GM21723 (cell line): ENCODE data around the gene MRNIP.

Source experiments
- ATAC-seq: cut with Tn5 transposase; IDR thresholded peaks from one replicate; pipeline ENCODE4 v1.9.1; 2021; ENCODE audit warnings: mild to moderate bottlenecking, moderate library complexity; ENCODE audit not compliant: unreplicated experiment

Gene MRNIP

DNA sequence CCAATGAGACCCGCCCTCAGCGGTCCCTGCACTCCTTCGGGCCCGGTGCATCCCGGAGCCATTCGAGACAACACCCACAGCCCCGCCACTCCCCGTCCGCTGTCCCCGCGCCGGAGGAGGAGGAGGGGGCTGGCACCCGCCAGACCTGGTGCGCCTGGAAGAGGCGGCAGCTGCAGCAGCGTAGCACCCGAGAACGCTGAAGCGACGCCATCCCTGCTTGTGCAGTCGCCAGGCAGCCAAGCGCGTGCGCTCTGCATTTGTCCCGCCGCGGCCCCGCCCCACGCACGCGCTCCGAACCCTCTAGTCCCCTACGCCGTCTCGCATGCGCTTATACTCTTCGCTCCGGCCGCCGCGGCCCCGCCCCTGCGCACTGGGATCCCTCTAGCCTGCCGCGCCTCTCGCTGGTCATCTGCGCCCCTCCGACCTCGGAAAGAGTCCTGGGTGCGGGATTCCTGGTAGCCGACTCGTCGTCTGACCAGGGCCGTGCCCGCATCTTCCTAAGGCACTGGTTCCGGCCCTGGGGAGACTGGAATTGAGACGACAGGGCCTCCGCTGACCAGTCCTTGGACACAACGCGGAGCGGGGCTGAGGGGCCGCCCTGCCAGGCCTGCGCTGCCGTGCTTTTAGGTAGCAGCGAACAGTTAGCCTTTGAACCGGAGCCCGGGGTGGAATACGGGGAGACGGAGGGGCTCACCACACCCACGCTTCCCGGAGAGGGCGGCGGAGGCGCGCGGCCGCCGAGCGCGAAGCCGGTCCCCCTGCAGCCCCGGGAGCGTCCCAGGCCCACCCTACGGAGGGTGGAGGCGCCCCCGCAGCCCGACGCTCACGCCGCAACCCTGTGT is at the start of gene MRNIP:
TSS of gene MRNIP (minus strand) at position 232 of the 842 bp plus-strand sequence. CDS start at position 211, 21 bp downstream.
- ATAC-seq = peak; percentile 94

GRCh38 chr5:179907556-179908324 is 49.1 kb upstream of the MRNIP start, which contains the start of gene TBC1D9B:
TBC1D9B (minus strand) TSS chr5:179907897; CDS start chr5:179907821, 76 bp downstream.
- peak; percentile 90 for ATAC-seq

DNA sequence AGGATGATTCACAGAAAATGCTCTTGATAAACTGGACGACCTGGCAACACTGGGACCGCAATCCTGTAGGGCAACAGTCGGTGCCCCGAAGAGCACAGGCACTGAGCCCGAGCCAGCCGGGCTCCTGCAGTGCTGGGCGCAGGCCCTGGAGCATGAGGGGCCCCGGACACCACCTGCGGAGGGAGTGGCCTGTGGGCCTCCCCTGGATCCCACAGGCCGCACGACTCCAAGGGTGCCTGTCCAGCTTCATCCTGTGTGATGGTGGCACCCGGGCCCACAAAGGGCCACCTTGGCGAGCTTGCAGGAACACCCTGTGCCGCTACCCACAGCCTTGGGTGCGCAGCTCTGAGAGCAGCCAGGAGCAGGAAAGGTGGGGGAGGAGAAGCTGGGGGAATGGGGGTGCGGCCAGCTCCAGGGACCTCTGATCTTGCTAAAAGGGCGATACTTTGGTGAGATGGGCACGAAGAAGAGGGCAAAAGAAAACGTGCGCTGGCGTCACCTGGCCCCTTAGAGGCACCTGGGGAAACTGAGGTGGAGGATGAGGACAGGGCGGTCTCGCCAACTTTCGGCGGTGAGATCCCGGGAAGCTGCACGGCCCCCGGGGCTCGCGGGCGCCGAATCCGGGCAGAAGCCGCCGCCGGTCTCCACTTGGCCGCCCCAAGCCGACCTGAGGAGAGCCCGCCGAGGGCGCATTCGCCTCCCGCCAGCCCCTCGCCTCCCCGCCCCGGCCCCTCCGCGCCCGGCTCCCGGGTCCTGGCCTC is 48.4 kb upstream of the MRNIP start:
- peak; percentile 23 for ATAC-seq

DNA sequence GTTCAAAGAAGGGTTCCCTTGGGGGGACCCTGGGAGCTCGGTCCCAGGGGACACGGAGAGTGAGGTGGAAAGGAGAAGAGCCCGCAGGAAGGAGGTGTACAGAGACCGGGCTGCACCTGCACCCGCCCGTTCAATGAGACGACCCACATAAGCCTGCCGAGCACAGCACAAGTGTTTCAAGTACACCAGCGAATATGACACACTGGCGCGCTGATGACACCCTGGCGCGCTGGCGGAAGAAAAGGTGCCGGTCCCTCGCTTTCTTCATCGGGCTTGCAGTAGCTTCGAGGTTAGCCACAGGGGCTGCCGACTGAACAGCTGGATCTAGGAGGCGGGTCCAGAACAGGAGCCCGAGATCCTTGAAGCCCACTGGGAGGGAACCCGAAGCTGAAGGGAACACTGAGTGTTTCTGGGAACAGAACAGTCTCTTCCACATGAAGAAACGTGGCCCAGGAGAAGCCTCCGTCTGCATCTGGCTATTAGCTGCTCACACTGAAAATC is 47.7 kb upstream of the MRNIP start:
- ATAC-seq = no peak

DNA sequence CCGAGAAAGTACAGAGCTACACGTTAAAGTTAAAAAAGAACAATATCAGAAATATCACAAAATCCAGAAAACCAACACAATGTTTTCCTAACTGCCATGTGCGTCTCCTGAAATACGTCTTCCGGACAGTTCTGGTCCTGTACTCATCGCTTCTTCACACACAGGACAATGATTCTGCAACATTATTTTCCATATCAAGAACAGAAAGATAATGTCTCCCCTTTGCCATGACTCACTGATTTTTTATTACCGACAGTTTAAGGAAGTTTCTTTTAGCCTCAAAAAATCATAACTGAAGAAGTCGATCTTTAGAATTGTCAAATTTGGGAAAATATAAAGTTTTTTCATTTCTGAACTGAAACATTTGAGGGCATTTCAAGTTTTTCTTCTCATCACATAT is 46.5 kb upstream of the MRNIP start:
- ATAC-seq = no peak

DNA sequence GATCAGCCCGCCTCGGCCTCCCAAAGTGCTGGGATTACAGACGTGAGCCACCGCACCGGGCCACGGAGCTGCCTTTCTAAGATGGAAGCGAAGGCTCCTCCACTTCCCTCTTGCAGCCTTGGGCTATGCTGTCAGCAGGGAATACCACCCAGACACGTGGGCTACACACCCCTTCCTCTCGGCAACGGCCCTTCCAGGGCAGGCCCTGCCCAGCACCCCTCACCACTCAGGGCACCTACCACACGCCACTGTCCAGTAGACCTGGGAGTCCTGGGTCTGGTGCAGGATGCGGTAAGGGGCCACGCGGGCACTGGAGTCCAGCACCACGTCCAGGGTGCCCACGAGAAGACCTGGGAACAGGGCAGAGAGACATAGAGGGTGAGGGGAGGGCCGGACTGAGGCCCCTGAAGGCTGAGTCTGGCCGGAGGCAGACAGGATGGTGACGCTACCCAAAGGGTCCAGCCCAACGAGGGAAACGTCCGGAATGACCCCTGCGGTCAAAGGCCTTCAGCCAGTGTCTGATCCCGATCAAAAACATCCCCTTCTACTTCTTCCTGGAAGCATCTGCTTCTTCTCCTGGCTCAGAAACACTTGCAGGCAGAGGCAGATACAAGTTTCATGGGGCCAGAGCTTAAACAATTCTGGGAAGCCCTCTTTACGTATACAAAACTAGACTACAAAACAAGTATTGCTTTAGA is 46.0 kb upstream of the MRNIP start:
- ATAC-seq = no peak

GRCh38 chr5:179902763-179903158 is 44.1 kb upstream of the MRNIP start:
- ATAC-seq = no peak

DNA sequence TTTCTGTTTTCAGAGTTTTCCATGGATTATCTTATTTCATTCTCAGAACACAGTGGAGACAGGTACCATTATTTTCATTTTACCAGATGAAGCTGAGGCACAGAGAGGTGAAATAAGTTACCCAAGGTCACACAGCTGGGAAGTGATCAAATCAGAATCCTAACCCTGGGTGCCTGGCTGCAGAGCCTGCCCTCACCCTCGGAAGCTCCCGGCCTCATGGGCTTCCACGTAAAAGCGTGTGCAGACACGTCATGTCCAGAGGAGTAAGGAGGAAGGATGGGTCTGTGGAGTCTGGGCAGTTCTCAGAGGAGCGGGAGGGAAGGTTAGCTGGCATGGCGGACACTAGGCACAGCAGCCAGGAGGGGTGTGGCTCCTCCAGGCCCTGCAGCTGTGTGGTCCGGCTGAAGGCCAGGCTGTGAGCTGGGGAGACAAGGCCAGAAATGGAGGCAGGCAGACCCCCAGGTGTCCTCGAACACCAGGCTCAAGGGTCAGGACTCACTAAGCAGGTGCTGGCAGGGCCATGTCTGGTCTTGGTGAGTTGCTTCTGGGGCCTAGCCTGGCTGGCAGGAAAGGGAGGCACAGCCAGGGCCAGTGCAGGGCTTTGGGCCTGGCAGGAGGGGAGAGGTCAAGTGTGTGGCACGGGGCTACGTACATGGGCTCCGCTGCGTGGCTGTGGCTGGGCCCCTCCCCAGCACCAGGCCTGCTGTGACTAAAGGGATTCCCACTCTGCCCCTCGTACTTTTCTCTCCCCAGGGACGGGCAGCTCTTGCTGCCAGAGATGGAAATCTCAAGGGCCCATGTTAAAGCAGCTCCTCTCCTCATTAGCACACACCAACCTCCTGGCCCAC is 43.5 kb upstream of the MRNIP start:
- ATAC-seq = no peak

- no peak for ATAC-seq
Observed at GRCh38 chr5:179901462-179901861, 42.8 kb upstream of the MRNIP start.

- ATAC-seq = no peak
Observed at GRCh38 chr5:179900711-179901110, 42.1 kb upstream of the MRNIP start.

DNA sequence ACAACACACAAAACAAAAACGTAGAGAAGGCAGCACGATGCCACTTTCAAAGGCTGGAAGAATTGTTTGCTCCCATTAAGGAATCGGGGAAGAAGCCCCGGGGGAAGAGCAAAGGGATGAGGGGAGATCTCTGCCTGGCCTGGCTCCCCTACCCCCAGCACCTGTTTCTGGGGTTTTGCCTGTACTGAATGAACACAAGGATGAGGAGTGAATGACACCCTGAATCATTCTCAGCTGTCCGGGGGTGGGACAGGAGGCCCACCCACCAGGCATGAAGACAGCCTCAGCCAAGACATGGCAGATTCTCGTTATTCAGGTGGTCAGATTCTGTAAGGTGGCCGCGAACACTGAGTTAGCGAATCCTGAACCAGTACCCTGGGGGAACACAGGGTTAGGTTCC is 41.6 kb upstream of the MRNIP start:
- no peak for ATAC-seq

DNA sequence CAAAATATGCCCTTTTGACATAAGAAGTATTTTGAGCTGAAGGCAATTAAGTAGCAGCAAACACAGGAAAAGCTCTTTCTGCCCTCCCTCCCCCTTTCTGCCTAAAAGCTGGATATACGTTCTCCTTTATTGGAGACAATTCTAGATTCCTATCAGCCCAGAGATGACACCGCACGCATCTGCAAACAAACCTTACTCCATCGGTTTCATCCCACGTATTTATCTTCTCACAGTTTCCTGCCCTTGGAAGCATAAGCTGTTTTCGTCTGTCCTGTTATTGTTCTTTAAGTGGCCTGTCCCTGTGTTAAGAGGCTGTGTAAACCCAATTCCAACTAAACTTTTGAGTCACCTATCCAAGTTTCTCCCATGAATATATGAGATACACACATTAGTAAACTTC is 37.2 kb upstream of the MRNIP start:
- ATAC-seq = no peak

DNA sequence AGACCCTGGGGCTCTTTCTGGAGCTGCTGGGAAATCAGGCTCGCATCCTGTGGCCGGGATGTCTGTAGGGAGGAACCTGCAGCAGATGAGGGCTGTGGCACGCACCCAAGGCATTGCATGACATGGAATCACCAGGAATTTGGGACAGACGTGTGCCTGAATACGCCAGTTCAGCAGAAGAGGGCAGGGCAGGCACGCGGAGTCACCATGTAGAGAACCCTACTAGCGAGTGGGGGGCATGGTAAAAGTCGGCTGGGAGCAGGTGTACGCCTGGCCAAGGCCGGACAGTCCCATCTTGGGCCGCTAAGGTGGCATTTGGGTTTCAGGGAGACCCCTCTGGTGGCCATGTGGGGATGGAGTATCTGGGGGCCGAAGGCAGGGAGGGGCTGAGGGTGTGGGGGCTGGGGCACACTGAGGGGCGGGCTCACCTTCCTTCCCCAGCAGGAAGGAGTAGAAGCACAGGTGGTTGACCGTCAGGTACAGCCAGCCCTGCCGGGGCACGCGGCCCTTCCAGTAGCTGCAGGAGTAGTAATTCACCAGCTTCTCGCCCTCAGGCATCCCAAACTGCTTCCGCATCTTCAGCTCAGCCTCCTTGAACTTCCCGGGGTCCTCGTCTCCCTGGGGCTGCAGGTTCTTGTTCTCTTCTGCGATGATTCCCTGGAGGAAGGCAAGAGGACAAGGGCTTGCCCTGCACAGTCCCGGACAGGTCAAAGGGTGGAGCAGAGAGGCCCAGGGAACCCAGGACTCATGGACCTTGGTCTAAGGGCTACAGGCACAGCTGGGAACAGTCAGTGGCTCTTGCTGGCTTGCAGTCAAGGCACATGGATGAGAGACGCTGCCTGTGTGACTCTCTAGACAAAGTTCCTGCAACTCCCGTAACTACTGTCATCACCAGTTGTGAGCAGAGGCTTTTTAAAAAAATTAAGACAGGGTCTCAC is 35.6 kb upstream of the MRNIP start:
- ATAC-seq = no peak

DNA sequence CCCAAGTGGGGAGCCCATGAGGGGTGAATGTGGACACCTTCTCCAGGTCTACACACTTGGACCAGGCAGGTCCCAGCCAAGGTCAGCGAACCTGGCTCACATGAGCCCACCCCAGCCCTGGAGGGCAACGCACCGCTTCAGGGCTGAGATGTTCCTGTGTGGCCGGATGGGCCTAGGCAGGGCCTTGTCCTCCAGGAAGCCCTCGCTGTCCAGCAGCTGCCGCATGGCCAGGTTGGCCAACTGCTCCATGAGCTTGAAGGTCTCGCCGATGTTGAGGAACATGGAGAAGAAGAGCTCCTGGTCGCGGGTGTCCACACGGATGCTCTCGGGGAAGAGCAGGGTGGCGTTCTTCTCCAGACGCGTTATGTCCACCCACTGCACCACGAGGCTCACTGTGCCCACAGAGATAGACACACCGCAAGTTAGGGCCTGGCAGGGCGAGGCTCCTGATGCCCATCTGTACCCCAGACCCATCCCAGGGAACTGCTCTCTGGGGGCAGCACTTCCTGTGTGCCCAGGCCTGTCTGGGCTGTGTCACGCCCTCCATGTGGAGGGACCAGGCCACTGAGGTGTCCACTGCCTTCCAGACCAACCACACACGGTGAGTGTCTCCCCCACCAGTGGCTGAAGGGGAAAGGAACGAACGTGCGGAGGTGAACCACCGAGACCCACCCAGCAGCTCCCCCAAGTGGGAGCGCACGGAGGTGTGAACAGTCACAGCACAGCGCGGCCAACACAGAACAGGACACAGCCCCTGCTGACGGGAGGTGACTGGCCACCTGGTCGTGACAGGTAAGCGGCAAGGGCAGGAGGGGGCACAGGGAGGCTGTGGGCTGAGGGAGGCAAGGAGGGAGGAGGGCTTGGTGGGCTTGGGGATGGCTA is 34.7 kb upstream of the MRNIP start:
- no peak for ATAC-seq

- no peak for ATAC-seq
Observed at GRCh38 chr5:179892255-179892654, 33.6 kb upstream of the MRNIP start.

- no peak for ATAC-seq
Observed at GRCh38 chr5:179890751-179891682, 32.4 kb upstream of the MRNIP start.
